HG03039 (cell line): Measurements from ENCODE around the gene BLVRA.
A peak's percentile ranks its signal among the peaks of the same experiment; 100 is the strongest.

Experiments used
- ATAC-seq: cut with Tn5 transposase; IDR thresholded peaks from one replicate; pipeline ENCODE4 v1.9.1; 2021; ENCODE audit warnings: mild to moderate bottlenecking, moderate library complexity; ENCODE audit not compliant: unreplicated experiment

The BLVRA gene

DNA sequence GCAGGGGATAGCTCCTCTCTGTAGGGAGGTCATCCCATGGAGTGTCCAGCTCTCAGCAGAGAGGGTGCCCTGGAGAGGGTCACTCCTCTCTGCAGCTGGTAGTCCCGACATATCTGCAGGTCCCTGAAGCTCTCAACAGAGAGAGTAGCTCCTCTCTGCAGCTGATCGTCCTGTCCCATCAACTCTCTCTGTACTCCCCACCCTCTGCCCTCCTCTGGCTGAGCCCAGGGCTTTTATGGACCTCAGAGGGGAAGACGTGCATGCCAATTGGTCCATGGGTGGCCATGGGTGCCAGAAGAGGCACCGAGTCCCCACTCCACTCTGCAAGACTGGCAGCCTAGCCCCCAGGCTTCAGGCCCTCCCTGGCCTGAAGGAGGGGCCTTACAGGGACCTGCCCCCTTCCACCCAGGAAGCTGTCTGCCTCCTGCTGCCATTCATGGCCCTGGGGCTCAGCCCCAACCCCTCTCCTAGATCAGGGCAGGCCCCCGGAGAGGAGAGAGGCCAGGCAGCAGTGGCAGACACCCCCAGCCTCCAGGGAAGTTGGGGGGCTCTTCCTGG is 9.0 kb upstream of the BLVRA start:
- ATAC-seq: no peak

GRCh38 chr7:43750016-43750887 is 8.2 kb upstream of the BLVRA start:
- ATAC-seq: no peak

DNA sequence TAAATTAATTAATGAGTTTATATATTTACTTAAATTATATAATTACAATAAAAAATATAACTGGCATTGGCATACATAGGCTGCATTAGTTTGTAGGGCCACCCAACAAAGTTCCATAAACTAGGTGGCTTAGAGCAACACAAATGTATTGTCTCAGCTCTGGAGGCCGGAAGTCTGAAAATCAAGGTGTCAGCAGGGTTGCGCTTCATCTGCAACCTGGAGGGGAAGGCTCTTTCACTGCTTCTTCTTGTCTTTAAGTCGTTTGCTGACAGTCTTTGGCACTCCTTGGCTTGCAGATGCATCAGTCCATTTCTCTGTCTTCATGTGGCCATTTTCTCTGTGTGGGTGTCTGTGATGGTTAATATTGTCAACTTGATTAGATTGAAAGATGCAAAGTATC is 6.1 kb upstream of the BLVRA start:
- ATAC-seq: no peak

DNA sequence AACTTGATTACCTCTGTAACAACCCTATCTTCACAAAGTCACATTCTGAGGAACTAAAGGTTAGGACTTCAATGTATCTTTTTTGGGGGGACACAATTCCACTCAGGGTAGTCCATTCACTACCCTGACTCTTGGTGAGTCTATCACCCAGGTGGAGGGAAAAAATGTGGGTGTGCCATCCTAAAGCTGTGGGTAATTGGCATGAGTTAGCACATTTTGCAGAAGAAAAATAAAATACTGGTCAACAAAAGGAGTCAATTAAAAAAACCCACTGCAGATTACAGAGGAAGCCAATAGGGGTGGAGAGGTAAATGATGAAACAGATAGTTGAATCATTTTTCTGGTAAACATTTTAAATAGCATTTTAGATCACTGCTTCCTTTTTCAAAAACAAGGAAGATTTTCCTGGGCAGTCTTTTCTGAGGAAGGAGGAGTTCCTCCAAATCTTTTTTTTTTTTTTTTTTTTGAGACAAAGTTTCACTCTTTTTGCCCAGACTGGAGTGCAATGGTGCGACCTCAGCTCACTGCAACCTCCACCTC is 5.1 kb upstream of the BLVRA start:
- ATAC-seq: no peak

- ATAC-seq: no peak
Observed at GRCh38 chr7:43753843-43754242, 4.6 kb upstream of the BLVRA start.

DNA sequence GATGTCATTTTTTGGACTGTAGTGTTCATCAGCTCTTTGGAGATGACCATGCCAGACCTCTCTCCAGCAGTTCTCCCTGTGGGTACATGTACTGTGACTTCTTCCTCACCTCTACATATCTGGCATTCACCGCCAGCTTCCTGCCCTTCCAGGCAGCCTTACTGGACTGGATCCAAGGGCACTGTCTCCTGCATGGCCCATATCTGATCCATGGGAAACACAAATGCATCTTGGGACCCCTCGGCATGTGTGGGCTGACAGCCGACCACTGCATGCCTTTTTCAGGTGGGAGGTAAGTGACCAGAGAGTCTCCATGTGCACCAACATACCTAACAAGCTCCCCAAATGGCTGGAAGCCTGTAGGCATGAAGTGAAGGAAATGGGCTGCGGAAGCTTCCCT is 3.9 kb upstream of the BLVRA start:
- ATAC-seq: no peak

DNA sequence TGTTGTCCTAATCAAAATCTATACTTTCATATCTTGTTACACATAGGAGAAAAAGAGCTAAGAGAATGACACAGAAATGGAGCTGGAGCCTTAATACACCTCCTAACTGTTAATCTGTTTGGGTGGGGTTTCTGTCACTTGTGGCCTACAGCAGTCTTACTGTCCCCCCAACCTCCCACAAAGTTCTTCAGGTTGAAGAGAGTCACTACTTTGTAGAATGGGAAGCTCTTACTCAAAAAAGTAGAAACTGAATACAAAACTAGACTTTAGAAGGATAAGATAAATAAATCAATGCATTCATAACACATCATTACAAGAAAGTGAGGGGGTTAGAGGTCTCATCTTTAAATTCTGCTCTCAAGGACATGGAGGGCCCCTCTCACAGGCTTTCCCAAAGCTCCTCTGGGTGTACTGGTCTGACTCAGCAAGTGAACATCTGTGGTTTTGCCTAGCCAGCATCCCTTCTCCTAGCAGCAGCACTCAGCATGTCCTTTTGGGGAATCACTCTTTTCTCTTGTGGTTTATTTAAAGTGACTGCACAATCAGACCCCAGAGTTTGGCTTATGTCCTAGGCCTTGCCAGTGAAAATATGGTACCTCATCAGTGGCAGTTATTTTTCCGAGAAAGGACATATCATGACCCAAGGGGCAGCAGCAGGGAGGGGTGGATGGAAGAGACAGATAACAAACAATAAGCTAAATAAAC is 2.0 kb upstream of the BLVRA start:
- ATAC-seq: no peak

DNA sequence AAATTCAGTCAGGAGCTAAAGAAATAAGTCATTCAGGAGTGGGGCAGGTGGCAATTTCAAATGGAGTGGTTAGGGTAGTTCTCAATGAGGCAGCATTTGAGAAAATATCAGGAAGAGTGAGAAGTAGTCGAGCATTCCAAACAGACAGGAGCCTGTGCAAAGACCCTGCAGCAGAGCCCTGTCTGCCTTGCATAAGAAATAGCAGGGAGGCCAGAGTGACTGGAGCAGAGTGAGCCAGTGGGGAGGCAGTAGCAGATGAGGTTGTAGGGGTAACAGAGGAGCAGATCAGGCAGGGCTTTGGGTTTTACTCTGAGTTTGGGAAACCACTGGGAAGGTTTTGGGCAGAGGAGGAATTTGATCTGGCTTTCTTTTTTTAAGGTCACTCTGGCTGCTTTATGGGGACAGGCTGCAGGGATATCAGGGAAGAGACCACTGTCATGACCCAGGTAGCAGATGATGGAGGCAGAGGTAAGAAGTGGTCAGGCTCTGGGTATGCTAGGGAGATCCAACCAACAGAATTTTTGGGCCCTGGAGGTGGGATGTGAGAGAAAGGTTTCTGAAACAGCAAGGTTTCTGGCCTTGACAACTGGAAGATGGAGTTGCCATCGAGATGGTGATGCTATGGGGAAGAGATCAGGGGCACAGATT is 1.3 kb upstream of the BLVRA start:
- ATAC-seq: no peak

GRCh38 chr7:43758822-43759683 is 573 bp downstream of the BLVRA start:
- ATAC-seq: peak; percentile 46

- no peak for ATAC-seq
Observed at GRCh38 chr7:43760861-43761260, 2.4 kb downstream of the BLVRA start.

GRCh38 chr7:43761382-43761781 is 2.9 kb downstream of the BLVRA start:
- no peak for ATAC-seq

DNA sequence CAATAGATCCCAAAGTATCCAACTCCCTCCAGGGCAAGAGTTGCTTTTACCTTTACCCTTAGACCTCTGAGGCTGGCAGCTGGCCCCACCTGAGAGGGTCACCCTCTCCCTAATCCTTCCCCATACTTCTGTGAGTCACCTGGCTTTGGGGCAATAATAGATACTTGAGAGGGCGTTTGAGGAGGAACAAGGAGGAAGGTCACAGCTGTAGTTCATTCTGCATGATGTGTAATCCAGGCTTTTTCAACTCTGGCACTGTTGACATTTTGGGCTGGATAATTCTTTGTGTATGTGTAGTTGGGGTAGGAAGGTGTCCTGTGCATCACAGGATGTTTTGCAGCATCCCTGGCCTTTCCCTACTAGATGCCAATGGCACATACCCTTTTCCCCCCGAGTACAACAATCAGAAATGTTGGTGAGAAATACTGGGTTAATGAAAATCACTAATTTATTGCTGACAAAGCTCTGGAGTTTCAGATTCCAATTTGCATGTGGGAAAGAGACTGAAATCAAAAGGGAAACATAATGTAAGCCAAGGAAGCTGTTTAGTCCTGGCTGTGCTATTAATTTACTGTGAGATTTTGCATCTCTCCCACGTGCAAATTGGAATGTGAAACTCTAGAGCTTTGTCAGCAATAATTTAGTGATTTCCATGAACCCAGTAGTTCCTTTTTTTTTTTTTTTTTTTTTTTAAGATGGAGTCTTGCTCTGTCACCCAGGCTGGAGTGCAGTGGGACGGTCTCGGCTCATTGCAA is 3.6 kb downstream of the BLVRA start:
- ATAC-seq: no peak

DNA sequence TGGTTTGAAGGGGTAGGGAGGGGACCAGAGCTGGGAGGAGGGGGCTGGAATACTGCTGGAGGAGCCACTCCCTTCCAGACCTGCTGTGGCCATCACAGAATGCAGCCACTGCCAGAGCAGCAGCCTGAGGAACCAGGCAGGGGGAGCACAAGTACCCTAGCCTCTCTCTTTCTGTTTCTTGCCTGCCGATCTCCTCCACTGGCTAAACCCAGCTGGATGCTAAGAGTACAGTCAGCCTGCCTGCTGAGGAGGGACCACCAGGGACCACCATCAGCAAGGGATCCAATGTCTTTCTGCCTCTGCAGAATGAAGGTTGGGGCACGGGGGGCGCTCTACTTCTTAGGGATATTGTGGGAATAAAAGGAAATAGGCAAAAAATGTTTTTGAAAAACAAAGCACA is 4.7 kb downstream of the BLVRA start:
- ATAC-seq: no peak

- no peak for ATAC-seq
Observed at GRCh38 chr7:43764039-43764761, 5.7 kb downstream of the BLVRA start.

GRCh38 chr7:43764807-43765491 is 6.5 kb downstream of the BLVRA start:
- ATAC-seq: no peak

GRCh38 chr7:43766564-43766963 is 8.1 kb downstream of the BLVRA start:
- ATAC-seq: no peak

DNA sequence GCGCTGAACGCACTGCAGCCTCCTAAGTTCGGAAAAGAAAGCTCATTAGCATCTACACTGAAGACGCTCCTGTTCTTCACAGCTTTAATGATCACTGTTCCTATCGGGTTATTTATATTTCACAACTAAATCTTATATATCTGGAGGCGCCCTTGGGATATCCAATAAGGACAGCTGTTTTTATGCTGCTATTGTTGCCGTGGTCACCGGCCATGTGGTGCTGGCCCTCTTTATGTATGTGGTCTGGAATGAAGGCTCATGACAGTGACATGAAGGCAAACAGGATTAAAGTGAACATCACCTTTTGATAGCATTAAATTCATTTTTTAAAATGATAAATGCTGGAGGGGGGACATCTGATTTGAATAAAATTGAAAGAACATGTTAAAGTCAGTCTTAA is 8.8 kb downstream of the BLVRA start:
- no peak for ATAC-seq

DNA sequence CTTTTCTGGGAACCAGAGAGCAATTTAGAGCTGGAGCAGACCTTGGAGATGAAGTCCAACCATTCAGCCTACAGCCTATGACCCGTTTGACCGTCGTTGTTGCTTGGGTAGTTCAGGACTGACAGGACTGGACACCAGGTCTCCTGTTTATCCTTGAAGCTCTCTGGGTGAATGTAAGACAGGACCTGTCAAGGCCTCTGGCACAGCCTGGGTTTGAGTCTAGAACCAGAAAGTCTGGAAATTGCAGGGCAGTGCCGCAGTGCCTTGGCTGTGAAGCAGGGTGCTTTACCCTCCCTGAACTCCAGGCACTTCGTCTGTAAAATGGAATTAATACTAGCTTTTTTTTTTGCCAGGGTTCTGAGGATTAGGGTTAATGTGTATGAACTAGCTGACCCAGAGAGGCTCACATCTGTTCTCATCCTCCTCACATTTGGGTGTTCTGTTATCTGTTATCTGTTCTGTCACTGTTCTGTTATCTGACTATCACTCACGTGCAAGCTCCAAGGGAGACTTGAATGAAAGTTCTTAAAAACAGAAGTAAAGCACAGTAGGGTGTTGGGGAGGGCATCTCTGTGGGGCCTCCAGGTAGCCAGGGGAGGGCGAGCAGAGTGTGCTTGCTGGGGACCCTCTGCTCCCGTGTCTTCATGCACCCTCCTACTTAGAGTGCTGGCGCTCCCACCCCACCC is 9.9 kb downstream of the BLVRA start:
- no peak for ATAC-seq
